ENCODE measurements around the gene ERC2.

Gene ERC2

GRCh38 chr3:55621026-55621422 is 847.2 kb downstream of the ERC2 start:
- H3K27ac Mint-ChIP-seq: no peak overlapping the region
- no peaks in the 10 kb centered on the region for H3K36me3 Mint-ChIP-seq (ENCODE audit: low read depth)
- H3K27me3 Mint-ChIP-seq (ENCODE audit: low read depth): peaks cover 21% of the 10 kb centered on the region
- no peak overlapping the region for H3K4me3 Mint-ChIP-seq
- no peak for TF ChIP-seq CTCF (IDR thresholded peaks at IDR 0.05; ENCODE audit: unreplicated experiment in 3 of 3)
- peaks cover 17% of the 10 kb centered on the region for H3K4me1 Mint-ChIP-seq
- H3K9me3 Mint-ChIP-seq: no peaks in the 10 kb centered on the region

- no peak for TF ChIP-seq CTCF (IDR thresholded peaks at IDR 0.05; ENCODE audit: unreplicated experiment in 3 of 3)
- Mint-ChIP-seq H3K4me3 (no peak overlapping the region), H3K4me1 (peaks cover 22% of the 10 kb centered on the region), H3K27me3 (ENCODE audit: low read depth) (peaks cover 21% of the 10 kb centered on the region), H3K9me3 (no peaks in the 10 kb centered on the region), H3K36me3 (ENCODE audit: low read depth) (no peaks in the 10 kb centered on the region), H3K27ac (peak overlapping the region in 1 of 3 experiments; percentile 3)
Measured at GRCh38 chr3:55620351-55621025, 847.8 kb downstream of the ERC2 start.

- H3K4me1 Mint-ChIP-seq: peaks cover 30% of the 10 kb centered on the region
- no peak overlapping the region for H3K27ac Mint-ChIP-seq
- no peaks in the 10 kb centered on the region for H3K9me3 Mint-ChIP-seq
- no peak for TF ChIP-seq CTCF (IDR thresholded peaks at IDR 0.05; ENCODE audit: unreplicated experiment in 3 of 3)
- H3K4me3 Mint-ChIP-seq: no peak overlapping the region
- no peaks in the 10 kb centered on the region for H3K36me3 Mint-ChIP-seq (ENCODE audit: low read depth)
- H3K27me3 Mint-ChIP-seq (ENCODE audit: low read depth): peaks cover 19% of the 10 kb centered on the region
Measured at GRCh38 chr3:55619046-55619808, 849.0 kb downstream of the ERC2 start.

- Mint-ChIP-seq H3K27ac (no peak overlapping the region), H3K4me3 (no peak overlapping the region), H3K4me1 (peaks cover 26% of the 10 kb centered on the region), H3K9me3 (no peaks in the 10 kb centered on the region), H3K36me3 (ENCODE audit: low read depth) (no peaks in the 10 kb centered on the region), H3K27me3 (ENCODE audit: low read depth) (peaks cover 23% of the 10 kb centered on the region)
- TF ChIP-seq CTCF (IDR thresholded peaks at IDR 0.05; ENCODE audit: unreplicated experiment in 3 of 3): no peak
Measured at GRCh38 chr3:55617385-55617784, 850.9 kb downstream of the ERC2 start.

- no peak for TF ChIP-seq CTCF (IDR thresholded peaks at IDR 0.05; ENCODE audit: unreplicated experiment in 3 of 3)
- H3K4me1 Mint-ChIP-seq: peaks cover 24% of the 10 kb centered on the region
- H3K9me3 Mint-ChIP-seq: no peaks in the 10 kb centered on the region
- H3K4me3 Mint-ChIP-seq: no peak overlapping the region
- H3K27ac Mint-ChIP-seq: no peak overlapping the region
- H3K36me3 Mint-ChIP-seq (ENCODE audit: low read depth): no peaks in the 10 kb centered on the region
- H3K27me3 Mint-ChIP-seq (ENCODE audit: low read depth): peaks cover 28% of the 10 kb centered on the region
Measured at GRCh38 chr3:55616803-55617202, 851.5 kb downstream of the ERC2 start.
